Lung microvascular endothelial cell (primary cell): ENCODE measurements around the gene FCHSD2. TPM values are rescaled to one million over a fixed set of nuclear protein-coding genes. Genes with fewer than 3 reads are reported as not detected.

Experiments used
- DNase-seq, 2 donors: peaks; one replicate each; pipeline versions ENCODE4 v3.0.0 to v3.0.0-alpha.2; 2010; ENCODE audit warnings: low read depth in 2 of 2
- total RNA-seq: library from RNA; depleted of rRNA; stranded (reverse); fragments of >200 nt; gene quantifications from 2 replicates; pipeline ENCODE4 v1.2.1, GENCODE V29; 2014

The FCHSD2 gene
- total RNA-seq, 1 donor from 2014 or later, result 15.9 TPM

GRCh38 chr11:73172992-73173656 is 31.0 kb upstream of the FCHSD2 start:
- no peak for DNase-seq

GRCh38 chr11:73171436-73172161 is 29.5 kb upstream of the FCHSD2 start:
- DNase-seq, result peak in 1 of 2 donors; percentile 34

GRCh38 chr11:73170140-73170539 is 28.0 kb upstream of the FCHSD2 start:
- no peak for DNase-seq

GRCh38 chr11:73168925-73169579 is 26.9 kb upstream of the FCHSD2 start:
- DNase-seq, result no peak

- peak in 1 of 2 donors; percentile 83 for DNase-seq
Observed at GRCh38 chr11:73167363-73167954, 25.3 kb upstream of the FCHSD2 start.

- DNase-seq, result no peak
Observed at GRCh38 chr11:73164803-73165540, 22.9 kb upstream of the FCHSD2 start.

- DNase-seq, result no peak
Observed at GRCh38 chr11:73163638-73164174, 21.6 kb upstream of the FCHSD2 start.

GRCh38 chr11:73162196-73162740 is 20.1 kb upstream of the FCHSD2 start:
- peak in 1 of 2 donors; percentile 42 for DNase-seq

GRCh38 chr11:73160005-73160760 is 18.1 kb upstream of the FCHSD2 start:
- DNase-seq, result no peak

GRCh38 chr11:73159297-73159696 is 17.2 kb upstream of the FCHSD2 start:
- DNase-seq, result no peak

GRCh38 chr11:73158356-73159051 is 16.4 kb upstream of the FCHSD2 start:
- DNase-seq, result no peak

- no peak for DNase-seq
Observed at GRCh38 chr11:73157101-73158010, 15.2 kb upstream of the FCHSD2 start.

- no peak for DNase-seq
Observed at GRCh38 chr11:73156686-73157085, 14.6 kb upstream of the FCHSD2 start.

- DNase-seq, result no peak
Observed at GRCh38 chr11:73156114-73156513, 14.0 kb upstream of the FCHSD2 start.

GRCh38 chr11:73155102-73155501 is 13.0 kb upstream of the FCHSD2 start:
- DNase-seq, result no peak

GRCh38 chr11:73154178-73154577 is 12.1 kb upstream of the FCHSD2 start:
- DNase-seq, result no peak

GRCh38 chr11:73152861-73153483 is 10.9 kb upstream of the FCHSD2 start:
- DNase-seq, result no peak
